ENCODE results near the gene SMAGP. TPM values are rescaled to one million over a fixed set of nuclear protein-coding genes. Genes with fewer than 3 reads are reported as not detected.
"Not testable (repeated sequence)": the region's sequence is repeated elsewhere in the genome, so short reads cannot be mapped to it uniquely, and the experiment has no call there.

The SMAGP gene
- total and polyA plus RNA-seq, 5 experiments from 2014 or later, result 5.5 to 18.5 (median 15.1) TPM

DNA sequence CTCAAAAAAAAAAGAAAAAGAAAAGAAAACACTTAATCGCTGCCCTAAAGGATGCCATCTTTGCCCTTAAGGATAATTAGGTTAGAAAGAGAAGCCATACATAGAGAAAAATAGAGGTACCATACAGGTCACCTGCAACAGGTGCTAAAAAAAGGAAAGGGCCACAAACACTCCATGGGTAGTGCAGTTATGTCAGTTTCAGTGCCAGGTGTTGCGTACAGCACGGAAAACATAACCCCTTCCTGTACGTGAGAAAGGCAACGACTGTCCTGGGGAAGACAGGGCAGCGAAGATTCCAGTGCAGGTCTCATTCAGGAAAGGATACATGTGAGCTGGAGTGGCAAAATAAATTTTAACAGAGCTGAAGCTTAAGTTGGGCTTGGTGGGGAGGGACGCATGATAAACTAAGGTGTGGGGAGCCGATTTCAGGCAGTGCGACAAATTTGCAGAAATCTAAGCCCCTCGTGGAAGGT is 32.1 kb downstream of the SMAGP start:
- peak; percentile 16 to 18 for ATAC-seq
- Mint-ChIP-seq H3K9me3 (no peaks in the 10 kb centered on the region), H3K27ac (peak overlapping the region; percentile 97 to 100 (median 99)), H3K4me3 (peak overlapping the region; percentile 91 to 99 (median 94)), H3K4me1 (peaks cover 27 to 47% (median 41%) of the 10 kb centered on the region in 4 donors), H3K27me3 (no peaks in the 10 kb centered on the region), H3K36me3 (peaks cover 3 to 35% (median 18%) of the 10 kb centered on the region in 3 donors)
- POLR2A ChIA-PET, result interaction anchor here (0.6 to 10.9 kb wide), 26 partner anchors 9 to 1126 kb away, joined by 3 to 204 read pairs (median 7); partner anchors contain the start of genes ATF1, BIN2, COX14 and CSRNP2
- peak in 2 of 10 donors; percentile 5 to 11 for DNase-seq

GRCh38 chr12:51234530-51234929 is 35.7 kb downstream of the SMAGP start:
- ATAC-seq (no peak), DNase-seq (no peak)
- no peak overlapping the region for H3K4me3 Mint-ChIP-seq
- no peaks in the 10 kb centered on the region for H3K27me3 Mint-ChIP-seq
- peaks cover 6 to 16% (median 9%) of the 10 kb centered on the region in 4 donors for H3K4me1 Mint-ChIP-seq
- no peaks in the 10 kb centered on the region for H3K9me3 Mint-ChIP-seq
- peaks cover 0 to 2% (median 2%) of the 10 kb centered on the region in 3 donors for H3K36me3 Mint-ChIP-seq
- POLR2A ChIA-PET, result interaction anchor here (0.5 kb wide), 1 partner anchor 61 kb away, joined by 4 read pairs; no protein-coding TSS in a partner anchor
- H3K27ac Mint-ChIP-seq, result no peak overlapping the region

- Mint-ChIP-seq H3K27ac (no peak overlapping the region), H3K36me3 (no peaks in the 10 kb centered on the region), H3K4me3 (no peak overlapping the region), H3K4me1 (peaks cover under 1 to 2% (median 2%) of the 10 kb centered on the region in 4 donors), H3K9me3 (no peaks in the 10 kb centered on the region), H3K27me3 (no peaks in the 10 kb centered on the region)
- DNase-seq (no peak), ATAC-seq (no peak)
- POLR2A ChIA-PET, result interaction anchor here (0.7 to 0.9 kb wide), 3 partner anchors 15 to 592 kb away, joined by 3 to 5 read pairs (median 3); partner anchors contain the start of gene POU6F1
These were observed 37.6 kb downstream of the SMAGP start for GRCh38 chr12:51232642-51233041.

DNA sequence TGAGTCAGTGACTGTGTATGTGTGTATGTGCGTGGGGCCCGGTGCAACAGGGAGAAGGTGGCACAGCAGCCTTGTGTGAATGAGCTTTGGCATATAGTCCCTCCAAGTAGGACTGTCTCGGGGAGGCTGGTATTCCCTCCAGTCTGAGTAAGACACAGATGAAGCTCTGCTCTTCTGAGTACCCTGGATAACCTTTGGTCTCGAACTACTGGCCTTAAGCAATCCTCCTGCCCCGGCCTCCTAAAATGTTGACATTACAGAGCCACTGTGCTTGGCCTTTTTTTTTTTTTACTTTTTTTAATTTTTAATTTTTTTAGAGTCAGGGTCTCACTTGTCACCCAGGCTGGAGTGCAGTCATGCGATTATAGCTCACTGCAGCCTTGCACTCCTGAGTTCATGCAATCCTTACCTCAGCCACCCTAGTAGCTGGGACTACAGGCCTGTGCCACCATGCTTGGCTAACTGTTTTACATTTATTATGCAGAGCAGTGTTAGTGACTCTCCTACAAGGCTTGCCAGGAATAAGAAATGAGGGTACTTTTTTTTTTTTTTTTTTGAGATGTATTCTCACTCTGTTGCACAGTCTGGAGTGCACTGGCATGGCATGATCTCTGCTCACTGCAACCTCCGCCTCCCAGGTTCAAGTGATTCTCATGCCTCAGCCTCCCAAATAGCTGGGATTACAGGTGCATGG is 41.0 kb downstream of the SMAGP start:
- no peak overlapping the region for H3K4me3 Mint-ChIP-seq

GRCh38 chr12:51227962-51228361 is 42.3 kb downstream of the SMAGP start:
- Mint-ChIP-seq H3K36me3 (peaks cover 0 to 2% (median 0%) of the 10 kb centered on the region in 3 donors), H3K4me3 (no peak overlapping the region), H3K27ac (no peak overlapping the region), H3K4me1 (peaks cover 0 to 2% (median under 1%) of the 10 kb centered on the region in 4 donors), H3K9me3 (no peaks in the 10 kb centered on the region), H3K27me3 (no peaks in the 10 kb centered on the region)
- DNase-seq, result no peak
- POLR2A ChIA-PET, result no interaction called here
- ATAC-seq, result no peak

More for the DNA sequence above, 41.0 kb downstream of the SMAGP start:
- no peaks in the 10 kb centered on the region for H3K9me3 Mint-ChIP-seq
- H3K4me1 Mint-ChIP-seq, result peaks cover 0 to 2% (median 2%) of the 10 kb centered on the region in 4 donors
- DNase-seq, result no peak
- peaks cover 0 to 2% (median 0%) of the 10 kb centered on the region in 3 donors for H3K36me3 Mint-ChIP-seq
- no peak for ATAC-seq
- POLR2A ChIA-PET, result interaction anchor here (0.5 to 2.9 kb wide), 8 partner anchors 9 to 168 kb away, joined by 3 to 15 read pairs (median 4); partner anchors contain the start of genes DAZAP2 and POU6F1
- no peaks in the 10 kb centered on the region for H3K27me3 Mint-ChIP-seq
- H3K27ac Mint-ChIP-seq, result no peak overlapping the region

- H3K27me3 Mint-ChIP-seq, H3K4me3 Mint-ChIP-seq, H3K27ac Mint-ChIP-seq, H3K36me3 Mint-ChIP-seq, H3K4me1 Mint-ChIP-seq, DNase-seq, ATAC-seq, H3K9me3 Mint-ChIP-seq: not testable (repeated sequence)
- POLR2A ChIA-PET, result interaction anchor here (0.7 kb wide), 1 partner anchor 27 kb away, joined by 4 read pairs; no protein-coding TSS in a partner anchor
These were observed 43.1 kb downstream of the SMAGP start for GRCh38 chr12:51227112-51227511.

DNA sequence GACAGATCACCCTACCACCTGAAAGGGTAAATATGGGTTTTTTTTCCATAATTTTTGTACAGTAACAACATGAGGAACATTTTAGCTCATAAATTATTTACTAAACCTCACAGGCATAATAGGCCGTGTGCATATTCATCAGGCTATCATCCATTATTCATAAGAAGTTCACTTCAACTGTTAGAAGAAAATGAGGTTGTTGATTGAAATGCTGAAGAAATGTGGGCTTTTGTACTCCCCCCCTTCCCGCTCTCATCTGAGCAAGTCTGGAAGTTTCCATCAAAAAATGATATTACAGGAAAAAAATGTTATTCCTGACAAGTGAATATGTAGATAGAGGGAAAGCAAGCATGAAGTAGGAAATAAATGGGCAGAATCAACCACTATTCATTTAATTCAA is 44.4 kb downstream of the SMAGP start:
- H3K36me3 Mint-ChIP-seq, result peaks cover 0 to 2% (median 0%) of the 10 kb centered on the region in 3 donors

GRCh38 chr12:51225234-51225633 is 45.0 kb downstream of the SMAGP start:
- no peak overlapping the region for H3K27ac Mint-ChIP-seq
- peaks cover 0 to 2% (median 0%) of the 10 kb centered on the region in 3 donors for H3K36me3 Mint-ChIP-seq
- H3K9me3 Mint-ChIP-seq, result no peaks in the 10 kb centered on the region
- peaks cover 0 to 2% (median 0%) of the 10 kb centered on the region in 4 donors for H3K4me1 Mint-ChIP-seq
- no peak for ATAC-seq
- no peak for DNase-seq
- no peaks in the 10 kb centered on the region for H3K27me3 Mint-ChIP-seq
- POLR2A ChIA-PET, result no interaction called here
- H3K4me3 Mint-ChIP-seq, result peak overlapping the region in 1 of 10 donors; percentile 17

More for the DNA sequence above, 44.4 kb downstream of the SMAGP start:
- Mint-ChIP-seq H3K4me3 (no peak overlapping the region), H3K4me1 (peaks cover 0 to 2% (median 0%) of the 10 kb centered on the region in 4 donors), H3K27me3 (no peaks in the 10 kb centered on the region), H3K27ac (no peak overlapping the region), H3K9me3 (no peaks in the 10 kb centered on the region)
- ATAC-seq (no peak), DNase-seq (no peak)
- POLR2A ChIA-PET, result no interaction called here

DNA sequence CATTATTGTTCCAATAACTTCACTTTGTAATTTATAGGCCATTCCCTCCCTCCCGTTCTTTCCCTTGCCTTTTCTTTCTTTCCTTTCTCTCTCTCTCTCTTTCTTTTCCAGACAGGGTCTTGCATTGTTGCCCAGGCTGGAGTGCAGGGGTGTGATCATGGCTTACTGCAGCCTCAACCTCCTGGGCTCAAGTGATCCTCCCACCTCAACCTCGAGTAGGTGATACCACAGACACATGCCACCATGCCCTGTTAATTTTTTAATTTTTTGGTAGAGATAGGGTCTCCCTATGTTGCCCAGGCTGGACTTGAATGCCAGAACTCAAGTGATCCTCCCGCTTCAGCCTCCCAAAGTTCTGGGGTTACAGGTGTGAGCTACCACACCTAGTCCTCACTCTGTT is 45.6 kb downstream of the SMAGP start:
- no peak for ATAC-seq
- POLR2A ChIA-PET, result no interaction called here
- Mint-ChIP-seq H3K9me3 (no peaks in the 10 kb centered on the region), H3K4me1 (peaks cover 0 to 2% (median under 1%) of the 10 kb centered on the region in 4 donors), H3K27me3 (no peaks in the 10 kb centered on the region), H3K36me3 (peaks cover 0 to 2% (median 0%) of the 10 kb centered on the region in 3 donors), H3K27ac (peak overlapping the region in 1 of 10 donors; percentile 4), H3K4me3 (peak overlapping the region in 1 of 10 donors; percentile 68)
- no peak for DNase-seq

- H3K27ac Mint-ChIP-seq, result peak overlapping the region in 3 of 10 donors; percentile 3 to 25 (median 8)
These were observed 47.8 kb downstream of the SMAGP start for GRCh38 chr12:51222461-51222860.

GRCh38 chr12:51219857-51220256 is 50.4 kb downstream of the SMAGP start:
- H3K27me3 Mint-ChIP-seq, H3K9me3 Mint-ChIP-seq, ATAC-seq, H3K36me3 Mint-ChIP-seq, DNase-seq: not testable (repeated sequence)
- peak overlapping the region in 1 of 10 donors; percentile 96 for H3K27ac Mint-ChIP-seq
- peak overlapping the region in 2 of 10 donors; percentile 91 to 95 for H3K4me3 Mint-ChIP-seq
- POLR2A ChIA-PET, result interaction anchor here (1.9 kb wide), 1 partner anchor 19 kb away, joined by 4 read pairs; the partner anchor contains the start of gene DAZAP2
- H3K4me1 Mint-ChIP-seq, result peaks cover 14 to 20% (median 17%) of the 10 kb centered on the region in 4 donors

More at GRCh38 chr12:51222461-51222860, 47.8 kb downstream of the SMAGP start:
- H3K9me3 Mint-ChIP-seq, result no peaks in the 10 kb centered on the region
- POLR2A ChIA-PET, result interaction anchor here (1.5 kb wide), 1 partner anchor 16 kb away, joined by 4 read pairs; the partner anchor contains the start of gene DAZAP2
- H3K27me3 Mint-ChIP-seq, result no peaks in the 10 kb centered on the region
- peaks cover 0 to 2% (median 0%) of the 10 kb centered on the region in 3 donors for H3K36me3 Mint-ChIP-seq
- peaks cover 11 to 16% (median 14%) of the 10 kb centered on the region in 4 donors for H3K4me1 Mint-ChIP-seq
- H3K4me3 Mint-ChIP-seq, result no peak overlapping the region
- DNase-seq (no peak), ATAC-seq (no peak)

GRCh38 chr12:51219322-51219721 is 50.9 kb downstream of the SMAGP start:
- no peak for ATAC-seq
- peak overlapping the region; percentile 74 to 98 (median 97) for H3K27ac Mint-ChIP-seq
- H3K36me3 Mint-ChIP-seq, result peaks cover 0 to under 1% (median 0%) of the 10 kb centered on the region in 3 donors
- H3K27me3 Mint-ChIP-seq, result no peaks in the 10 kb centered on the region
- no peaks in the 10 kb centered on the region for H3K9me3 Mint-ChIP-seq
- H3K4me3 Mint-ChIP-seq, result peak overlapping the region; percentile 40 to 97 (median 92)
- H3K4me1 Mint-ChIP-seq, result peaks cover 15 to 21% (median 19%) of the 10 kb centered on the region in 4 donors
- POLR2A ChIA-PET, result interaction anchor here (0.5 to 5.7 kb wide), 9 partner anchors 11 to 455 kb away, joined by 4 to 204 read pairs (median 12); partner anchors contain the start of genes ATF1, BIN2, CSRNP2 and DAZAP2
- DNase-seq, result no peak
